ENCODE results near the gene NPLOC4. TPM values are rescaled to one million over a fixed set of nuclear protein-coding genes. Genes with fewer than 3 reads are reported as not detected.
A peak's percentile ranks its signal among the peaks of the same experiment; 100 is the strongest.

NPLOC4 gene
- total and polyA plus RNA-seq, 9 of the 15 experiments (the other 6 are each of a cell fraction or from before 2014, with no cell fraction given), result 1.5 to 116 (median 64.5) TPM

- TF ChIP-seq ZNF121 (CRISPR knock-in tag; conservative IDR thresholded peaks at IDR 0.05) (no peak), ZNF277 (CRISPR knock-in tag; IDR thresholded peaks at IDR 0.05; ENCODE audit: borderline replicate concordance) (no peak), GATA2 (CRISPR knock-in tag; IDR thresholded peaks at IDR 0.05) (no peak), VEZF1 (CRISPR knock-in tag; IDR thresholded peaks at IDR 0.05) (peak; percentile 51), SRSF9 (IDR thresholded peaks at IDR 0.05; ENCODE audit: borderline replicate concordance, low read depth, low read length) (no peak), RUNX1 (IDR thresholded peaks at IDR 0.05; ENCODE audit: low read depth) (no peak), KLF10 (CRISPR knock-in tag; IDR thresholded peaks at IDR 0.05) (no peak), ZNF717 (CRISPR knock-in tag; IDR thresholded peaks at IDR 0.05) (no peak), HNRNPLL (IDR thresholded peaks at IDR 0.05; ENCODE audit: low read depth, low read length, poor library complexity, severe bottlenecking) (no peak), ZBTB12 (CRISPR knock-in tag; IDR thresholded peaks at IDR 0.05) (peak; percentile 38; the same call in 1 of the 2 replicates), SP1 (CRISPR knock-in tag; IDR thresholded peaks at IDR 0.05) (no peak), TCF3 (CRISPR knock-in tag; IDR thresholded peaks at IDR 0.05) (no peak), ARNT (IDR thresholded peaks at IDR 0.05) (peak in 1 of 2 experiments; percentile 38; a peak in 1 of 4 replicates), CSDE1 (IDR thresholded peaks at IDR 0.05) (no peak), RREB1 (CRISPR knock-in tag; IDR thresholded peaks at IDR 0.05) (no peak), USF2 (CRISPR knock-in tag; IDR thresholded peaks at IDR 0.05) (no peak), RBM25 (IDR thresholded peaks at IDR 0.05; ENCODE audit: low read depth, low read length, severe bottlenecking) (no peak)
Measured at GRCh38 chr17:81665205-81666091, 28.5 kb upstream of the NPLOC4 start (continued).

Measured in K562 (cell line).